AG09319 (cell line): ENCODE measurements around the gene CCBE1.

Experiments used
- DNase-seq: peaks from one replicate; pipeline ENCODE4 v3.0.0-alpha.2; 2010; ENCODE audit warnings: low read depth; ENCODE audit errors: extremely low read depth
- CTCF ChIP-seq: IDR thresholded peaks from 2 replicates; pipeline ENCODE4 v1.5.1; 2011; ENCODE audit warnings: low read depth, mild to moderate bottlenecking, inconsistent platforms, low read length, moderate library complexity

The CCBE1 gene

GRCh38 chr18:59566533-59566971 lies 130.7 kb downstream of the CCBE1 start:
- no peak for TF ChIP-seq CTCF
- DNase-seq = no peak

DNA sequence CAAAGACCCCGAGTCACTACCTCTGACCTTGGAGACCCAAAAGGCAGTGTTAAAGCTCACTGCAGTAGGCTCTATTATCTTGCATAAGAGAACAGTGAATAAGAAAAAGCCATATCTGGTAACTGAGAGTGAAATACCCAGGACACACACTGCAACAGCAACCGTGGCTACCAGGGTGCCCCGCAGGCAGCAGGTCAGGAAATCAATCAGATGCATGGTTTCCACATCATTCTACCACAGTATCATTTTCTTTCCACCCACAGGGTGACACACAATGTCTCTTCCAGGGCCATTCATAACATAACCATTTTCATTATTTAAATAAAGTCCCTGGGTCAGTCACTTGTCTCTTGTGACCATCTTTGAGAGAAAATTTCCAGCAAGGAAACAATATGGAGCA lies 131.3 kb downstream of the CCBE1 start:
- TF ChIP-seq CTCF = no peak
- no peak for DNase-seq

DNA sequence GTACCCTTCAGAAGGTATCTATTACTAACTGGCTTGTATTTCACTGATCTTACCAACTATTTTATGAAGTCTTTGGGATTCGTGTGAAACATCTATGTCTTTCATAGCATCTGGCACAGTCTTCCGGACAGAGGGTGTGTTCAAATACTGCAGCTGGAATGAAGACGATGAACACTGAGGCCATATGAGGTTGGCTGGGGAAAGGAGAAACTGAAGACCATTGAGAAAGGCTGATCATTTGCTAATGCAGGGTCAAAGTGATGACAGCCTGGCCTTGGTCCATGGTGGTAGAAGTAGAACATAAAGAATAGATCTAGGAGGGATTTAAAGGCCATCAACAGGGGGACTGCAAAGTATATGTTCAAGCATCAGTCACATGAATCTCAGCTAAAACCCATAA lies 132.7 kb downstream of the CCBE1 start:
- no peak for DNase-seq
- TF ChIP-seq CTCF = no peak

GRCh38 chr18:59563176-59563785 lies 133.9 kb downstream of the CCBE1 start:
- DNase-seq = no peak
- no peak for TF ChIP-seq CTCF

GRCh38 chr18:59562751-59563150 lies 134.5 kb downstream of the CCBE1 start:
- no peak for DNase-seq

GRCh38 chr18:59561612-59562011 lies 135.6 kb downstream of the CCBE1 start:
- no peak for TF ChIP-seq CTCF
- DNase-seq = no peak

More at GRCh38 chr18:59562751-59563150, 134.5 kb downstream of the CCBE1 start:
- no peak for TF ChIP-seq CTCF

- no peak for TF ChIP-seq CTCF
- DNase-seq = no peak
These were observed 136.7 kb downstream of the CCBE1 start for GRCh38 chr18:59560556-59560955.
